ENCODE results near the gene STK39.

STK39 gene

GRCh38 chr2:168212167-168212566 is 35.2 kb downstream of the STK39 start:
- DNase-seq (ENCODE audit: low read depth): no peak
- no peak for TF ChIP-seq CTCF (IDR thresholded peaks at IDR 0.05; ENCODE audit: insufficient read depth, low read depth, low read length, missing control alignments)
- no peak overlapping the region for H3K4me3 ChIP-seq (ENCODE audit: low read length)

- no peak for TF ChIP-seq CTCF (IDR thresholded peaks at IDR 0.05; ENCODE audit: insufficient read depth, low read depth, low read length, missing control alignments)
- H3K4me3 ChIP-seq (ENCODE audit: low read length): no peak overlapping the region
- no peak for DNase-seq (ENCODE audit: low read depth)
These were observed 35.7 kb downstream of the STK39 start for GRCh38 chr2:168211664-168212163.

- TF ChIP-seq CTCF (IDR thresholded peaks at IDR 0.05; ENCODE audit: insufficient read depth, low read depth, low read length, missing control alignments): no peak
- DNase-seq (ENCODE audit: low read depth): peak; percentile 95
- H3K4me3 ChIP-seq (ENCODE audit: low read length): peak overlapping the region; percentile 31
These were observed 36.4 kb downstream of the STK39 start for GRCh38 chr2:168210895-168211570.

GRCh38 chr2:168210216-168210894 is 37.0 kb downstream of the STK39 start:
- TF ChIP-seq CTCF (IDR thresholded peaks at IDR 0.05; ENCODE audit: insufficient read depth, low read depth, low read length, missing control alignments): no peak
- no peak for DNase-seq (ENCODE audit: low read depth)
- H3K4me3 ChIP-seq (ENCODE audit: low read length): no peak overlapping the region

- peak; percentile 63 for DNase-seq (ENCODE audit: low read depth)
- TF ChIP-seq CTCF (IDR thresholded peaks at IDR 0.05; ENCODE audit: insufficient read depth, low read depth, low read length, missing control alignments): no peak
- no peak overlapping the region for H3K4me3 ChIP-seq (ENCODE audit: low read length)
These were observed 38.7 kb downstream of the STK39 start for GRCh38 chr2:168208652-168209051.

- TF ChIP-seq CTCF (IDR thresholded peaks at IDR 0.05; ENCODE audit: insufficient read depth, low read depth, low read length, missing control alignments): no peak
- no peak for DNase-seq (ENCODE audit: low read depth)
- H3K4me3 ChIP-seq (ENCODE audit: low read length): no peak overlapping the region
These were observed 39.5 kb downstream of the STK39 start for GRCh38 chr2:168207851-168208250.

Measured in epithelial cell of esophagus (primary cell).